NCI-H2107 treated with DMSO at 0.1 percent for 48 hours (cell line): ENCODE data around the gene RYR3.

Experiments
- DNase-seq: peaks from one replicate; lab custom pipeline; 2025; ENCODE audit not compliant: unreplicated experiment; lab: John Stamatoyannopoulos, UW

RYR3 gene

DNA sequence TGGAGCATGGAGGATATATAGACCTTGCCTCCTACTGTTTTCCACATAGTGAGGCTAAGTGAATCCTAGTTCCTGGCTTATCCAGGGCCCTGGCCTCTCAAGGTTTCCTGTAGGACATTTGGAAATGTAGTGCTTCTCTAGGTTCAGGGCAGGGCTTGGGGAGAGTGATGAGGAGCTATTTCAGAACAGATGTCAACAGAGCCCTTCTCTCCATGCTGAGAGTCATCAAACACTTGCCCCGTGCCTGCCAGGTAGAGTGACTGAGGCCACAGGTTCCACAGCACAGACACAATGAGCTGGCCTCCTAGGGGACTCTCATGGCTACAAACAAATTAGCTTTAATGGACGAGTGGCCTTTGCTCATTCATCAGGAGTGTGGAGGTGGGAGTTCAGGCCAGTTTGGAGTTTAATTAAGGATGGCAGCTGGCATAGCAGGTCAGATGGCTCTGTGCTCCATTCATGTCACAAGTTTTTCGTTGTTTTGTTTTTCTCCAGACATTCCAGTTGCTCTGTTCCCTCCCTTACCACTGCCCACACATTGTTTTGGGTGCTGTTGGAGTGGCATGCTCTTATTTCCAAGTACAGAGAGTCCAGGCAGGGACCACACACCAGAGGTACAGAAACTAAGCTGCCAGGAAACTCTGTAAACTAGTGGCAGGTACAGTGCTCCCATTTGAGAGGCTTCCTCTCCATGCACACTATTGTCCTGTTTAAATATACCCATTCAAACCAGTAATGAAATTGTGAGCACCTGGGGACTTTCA, 189.8 kb downstream of the RYR3 start:
- DNase-seq, result no peak

DNA sequence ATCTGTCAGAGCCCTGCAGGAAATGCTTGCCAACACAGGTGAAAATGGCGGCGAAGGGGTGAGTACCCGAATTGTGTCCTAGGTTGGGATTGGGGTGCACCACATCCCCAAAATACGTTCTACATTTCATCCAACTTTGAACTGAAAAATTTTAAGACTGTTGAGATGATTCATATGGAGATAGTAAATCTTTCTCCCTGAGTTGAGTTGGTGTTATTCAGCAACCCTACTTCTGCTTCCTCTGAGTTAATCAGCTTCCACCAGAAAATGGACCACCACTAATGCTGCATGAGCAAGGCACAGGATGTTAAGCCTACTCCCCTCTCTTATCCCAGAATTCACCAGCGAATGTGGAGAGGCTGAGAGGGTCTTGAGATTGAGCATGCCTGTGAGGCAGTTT, 192.9 kb downstream of the RYR3 start:
- no peak for DNase-seq

DNA sequence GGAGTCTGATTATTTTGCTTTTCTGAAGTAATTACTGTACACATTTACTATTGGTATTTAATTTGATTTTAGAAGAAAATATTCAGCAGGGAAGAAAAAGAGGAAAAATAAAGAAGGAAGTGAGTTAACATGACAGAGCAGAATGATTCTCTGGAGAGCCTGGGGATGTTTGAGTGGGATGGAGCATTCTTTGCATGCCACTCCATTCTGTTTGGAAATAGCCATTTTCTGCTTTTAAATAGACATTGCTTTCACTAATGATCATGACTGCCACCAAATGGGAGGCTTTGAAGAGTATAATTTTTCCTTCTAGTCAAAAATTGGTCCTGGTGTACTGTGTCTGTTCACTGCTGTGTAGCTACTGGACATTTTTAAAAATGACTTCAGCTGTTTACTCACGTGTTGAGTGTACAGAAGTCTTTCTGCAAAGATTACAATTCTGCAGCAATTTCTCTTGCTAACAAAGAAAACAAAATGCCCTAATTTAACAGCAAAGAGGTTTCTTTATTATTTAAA, 196.1 kb downstream of the RYR3 start:
- DNase-seq, result no peak

DNA sequence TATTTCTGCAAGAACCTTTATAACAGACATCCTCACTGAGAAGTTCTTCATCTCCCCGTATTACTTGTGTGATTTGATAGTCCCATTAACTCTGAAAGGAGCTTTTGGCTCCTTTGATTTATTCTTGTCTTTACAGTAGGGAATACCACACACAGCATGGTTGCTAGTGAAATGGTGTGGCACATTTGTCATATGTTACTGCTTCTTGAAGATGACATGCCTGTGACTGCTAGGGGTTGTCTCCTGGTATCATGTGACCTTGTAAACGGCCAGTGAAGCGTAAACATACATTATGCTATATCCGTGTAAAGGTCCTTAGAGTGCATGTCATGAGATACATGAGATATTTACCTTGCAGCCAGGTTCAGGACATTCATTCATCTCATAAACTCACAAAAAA, 197.9 kb downstream of the RYR3 start:
- no peak for DNase-seq

- no peak for DNase-seq
Measured at GRCh38 chr15:33515121-33515520, 204.4 kb downstream of the RYR3 start.

DNA sequence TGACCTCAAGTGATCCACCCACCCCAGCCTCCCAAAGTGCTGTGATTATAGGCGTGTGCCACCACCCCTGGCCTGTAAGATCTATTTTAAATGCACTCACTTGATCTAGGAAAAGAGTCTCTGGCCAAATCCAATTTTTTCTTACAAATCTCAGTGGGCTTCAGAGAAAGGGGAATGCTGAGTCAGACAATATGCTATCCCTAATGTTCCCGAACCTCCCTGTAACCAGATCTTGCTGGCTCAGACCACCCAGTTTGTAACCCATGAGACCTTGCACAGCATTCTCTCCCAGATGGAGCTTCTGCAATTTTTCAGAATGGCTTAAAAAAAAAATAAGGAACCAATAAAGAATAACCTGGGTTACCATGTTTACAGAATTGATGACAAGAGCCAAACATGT, 205.8 kb downstream of the RYR3 start:
- no peak for DNase-seq

DNA sequence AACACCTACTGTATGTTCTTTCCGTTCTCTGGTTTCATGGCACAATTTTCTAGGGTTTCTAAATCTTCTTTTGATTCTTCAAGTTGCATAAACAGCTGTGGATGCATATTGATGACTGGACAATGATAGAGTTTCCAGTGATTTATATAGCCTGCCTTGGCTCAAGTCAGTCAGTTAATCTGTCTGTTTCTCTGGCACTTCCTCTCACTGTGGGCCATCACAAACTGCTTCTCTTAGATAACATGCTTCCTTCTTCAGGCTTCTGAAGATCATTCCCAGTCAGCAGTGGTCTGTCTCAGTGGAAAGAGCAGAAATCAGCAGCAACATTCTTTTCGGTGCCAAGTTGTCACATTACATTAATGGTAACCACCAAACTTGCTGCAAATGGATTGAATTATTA, 207.2 kb downstream of the RYR3 start:
- no peak for DNase-seq

GRCh38 chr15:33518421-33518820, 207.7 kb downstream of the RYR3 start:
- DNase-seq, result no peak

GRCh38 chr15:33524274-33524673, 213.5 kb downstream of the RYR3 start:
- no peak for DNase-seq

- DNase-seq, result no peak
Measured at GRCh38 chr15:33526532-33526931, 215.8 kb downstream of the RYR3 start.

DNA sequence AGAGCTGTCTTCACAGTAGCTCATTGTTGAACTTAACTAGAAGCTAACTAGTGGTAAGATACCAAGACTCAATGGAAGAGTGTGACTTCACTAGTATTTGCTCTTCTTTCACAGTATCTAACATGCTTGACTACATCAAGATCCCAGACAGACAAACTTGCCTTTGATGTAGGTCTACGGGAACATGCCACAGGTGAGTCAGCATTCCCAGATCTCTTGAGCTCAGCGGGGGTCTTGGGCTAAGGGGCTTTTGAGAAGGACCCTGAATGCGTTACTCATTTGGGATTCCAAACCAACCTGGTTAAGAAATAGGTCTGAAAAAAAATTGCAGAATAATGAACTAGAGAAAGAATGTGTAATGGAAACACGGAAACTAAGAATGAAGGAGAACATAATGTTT, 222.4 kb downstream of the RYR3 start:
- DNase-seq, result no peak

GRCh38 chr15:33534642-33535041, 223.9 kb downstream of the RYR3 start:
- no peak for DNase-seq

- no peak for DNase-seq
Measured at GRCh38 chr15:33535135-33535534, 224.4 kb downstream of the RYR3 start.

DNA sequence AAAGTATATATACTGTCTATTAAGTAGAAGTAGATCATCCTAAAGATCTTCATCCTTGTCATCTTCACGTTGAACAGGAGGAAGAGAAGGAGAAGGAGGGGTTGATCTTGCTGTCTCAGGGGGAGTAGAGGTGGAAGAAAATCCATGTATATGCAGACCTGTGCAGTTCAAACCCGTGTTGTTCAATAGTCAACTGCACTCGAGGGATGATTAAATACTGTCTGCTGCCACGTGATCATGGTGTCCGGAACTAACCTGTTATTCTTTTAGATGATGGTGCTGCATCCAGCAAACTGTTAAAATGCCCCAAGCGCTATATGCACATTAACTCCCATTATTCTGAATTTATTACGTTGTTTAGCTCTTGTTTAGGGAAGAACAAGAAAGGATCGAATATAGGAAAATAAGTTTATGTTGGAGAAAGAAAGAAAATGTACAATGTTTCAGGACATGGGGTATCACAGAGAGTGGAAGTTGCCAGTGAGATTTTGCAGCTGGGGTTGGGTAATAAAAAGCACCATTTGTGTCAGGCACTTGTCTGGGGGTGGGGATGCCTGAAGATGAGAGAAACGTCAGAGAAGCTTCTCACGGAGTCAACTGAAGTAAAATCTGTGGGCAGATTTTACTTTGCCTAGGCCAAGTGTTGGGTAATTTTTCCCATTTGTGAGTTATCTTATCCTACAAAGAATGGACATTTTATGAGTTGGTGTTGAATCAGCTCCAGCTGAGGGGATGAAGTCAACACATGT, 229.2 kb downstream of the RYR3 start:
- DNase-seq, result no peak

DNA sequence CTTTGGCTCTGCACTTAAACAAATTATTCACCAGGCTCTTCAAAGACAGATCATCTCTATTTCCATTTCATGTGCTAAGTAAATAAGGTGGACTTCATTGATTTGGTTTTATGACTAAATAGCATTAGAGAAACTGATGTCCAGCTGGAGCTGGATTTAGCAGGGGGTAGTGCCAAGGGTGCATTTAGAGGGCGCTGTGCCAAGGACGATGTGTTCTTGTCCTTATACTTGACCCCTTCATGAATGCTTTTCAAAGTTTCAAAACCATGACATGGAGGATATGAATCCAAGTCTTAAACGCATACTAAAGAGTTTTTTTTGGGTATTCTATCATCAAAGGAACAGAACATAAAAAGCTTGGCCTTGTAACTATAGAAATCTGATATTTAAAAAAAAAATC, 233.2 kb downstream of the RYR3 start:
- no peak for DNase-seq

GRCh38 chr15:33545866-33546265, 235.1 kb downstream of the RYR3 start:
- DNase-seq, result no peak

DNA sequence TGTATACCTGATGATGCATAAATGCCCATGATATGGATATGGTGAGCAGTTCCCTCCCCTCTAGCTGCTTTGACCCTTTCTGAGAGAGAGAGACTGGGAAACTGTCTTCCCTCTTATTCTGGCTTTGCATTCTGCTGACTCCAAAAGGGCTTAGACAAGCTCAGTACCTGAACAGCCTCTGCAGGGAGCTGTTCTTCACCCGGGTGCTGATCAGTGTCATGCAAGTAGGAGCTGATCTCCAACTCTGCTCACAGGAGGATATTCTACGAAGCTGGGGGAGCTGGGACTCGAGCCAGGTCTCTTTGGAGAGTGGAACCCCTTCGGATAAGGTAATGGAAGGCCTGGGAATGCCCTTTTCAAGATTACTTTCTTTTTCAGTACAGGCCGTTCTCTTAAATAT, 237.1 kb downstream of the RYR3 start:
- DNase-seq, result no peak

GRCh38 chr15:33551860-33552259, 241.1 kb downstream of the RYR3 start:
- DNase-seq, result no peak

- DNase-seq, result no peak
Measured at GRCh38 chr15:33553157-33553556, 242.4 kb downstream of the RYR3 start.

- no peak for DNase-seq
Measured at GRCh38 chr15:33559207-33559890, 248.6 kb downstream of the RYR3 start.

- no peak for DNase-seq
Measured at GRCh38 chr15:33561407-33561806, 250.6 kb downstream of the RYR3 start.

GRCh38 chr15:33561967-33562366, 251.2 kb downstream of the RYR3 start:
- DNase-seq, result no peak
